Dermis microvascular lymphatic vessel endothelial cell (primary cell): ENCODE data around the gene PGPEP1. TPM values are rescaled to one million over a fixed set of nuclear protein-coding genes. Genes with fewer than 3 reads are reported as not detected.
"Not testable (repeated sequence)": the region's sequence is repeated elsewhere in the genome, so short reads cannot be mapped to it uniquely, and the experiment has no call there.

Experiments
- DNase-seq, 2 donors: peaks; one replicate each; pipeline versions ENCODE4 v3.0.0 to v3.0.0-alpha.2; 2010; ENCODE audit warnings: low read depth in 2 of 2
- total RNA-seq: library from RNA; depleted of rRNA; stranded (reverse); fragments of >200 nt; gene quantifications from 2 replicates; pipeline ENCODE4 v1.2.1, GENCODE V29; 2014

PGPEP1 gene
- total RNA-seq, 1 donor from 2014 or later = 19.4 TPM

DNA sequence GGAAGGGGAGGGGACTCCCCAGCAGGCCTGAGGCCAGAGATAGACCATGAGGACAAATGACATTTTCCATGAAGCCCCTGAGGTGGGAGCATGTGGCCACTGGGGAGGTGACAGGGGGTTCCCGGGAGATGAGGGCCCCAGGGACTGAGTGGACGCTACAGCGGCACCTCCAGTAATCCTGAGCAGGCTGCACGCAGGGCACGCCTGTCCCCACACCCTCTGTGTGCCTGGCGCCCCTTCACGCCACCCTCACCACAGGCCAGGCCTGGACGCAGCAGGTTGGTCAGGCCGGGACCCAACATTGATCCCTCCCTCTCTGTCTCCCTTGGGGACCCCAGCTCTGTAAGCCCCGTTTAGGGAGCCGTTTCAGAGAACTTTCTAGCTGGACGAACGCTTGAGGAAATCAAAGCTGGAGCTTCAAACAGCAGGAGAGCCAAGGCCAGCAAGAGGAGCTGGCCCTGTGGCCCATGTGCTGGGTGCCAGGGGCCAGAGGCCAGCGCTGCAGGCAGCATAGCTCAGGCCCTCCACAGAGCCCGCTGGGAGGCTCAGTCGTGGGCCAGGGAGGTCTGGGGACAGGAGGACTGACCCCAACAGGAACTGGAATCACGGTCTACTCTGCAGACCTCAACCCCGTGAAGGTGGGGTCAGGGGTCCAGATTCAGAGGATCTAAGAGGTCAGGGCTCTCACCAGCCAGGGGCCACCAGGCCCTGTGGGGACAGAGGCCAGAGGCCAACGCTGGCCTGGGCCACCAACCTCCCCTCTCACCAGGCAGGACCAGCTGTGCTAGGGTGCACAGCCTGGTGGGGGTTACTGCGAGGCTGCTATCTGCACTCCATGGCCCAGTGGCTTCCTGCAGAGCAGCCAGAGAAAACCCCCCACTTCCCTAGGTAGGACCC lies 32.1 kb upstream of the PGPEP1 start:
- DNase-seq = no peak

DNA sequence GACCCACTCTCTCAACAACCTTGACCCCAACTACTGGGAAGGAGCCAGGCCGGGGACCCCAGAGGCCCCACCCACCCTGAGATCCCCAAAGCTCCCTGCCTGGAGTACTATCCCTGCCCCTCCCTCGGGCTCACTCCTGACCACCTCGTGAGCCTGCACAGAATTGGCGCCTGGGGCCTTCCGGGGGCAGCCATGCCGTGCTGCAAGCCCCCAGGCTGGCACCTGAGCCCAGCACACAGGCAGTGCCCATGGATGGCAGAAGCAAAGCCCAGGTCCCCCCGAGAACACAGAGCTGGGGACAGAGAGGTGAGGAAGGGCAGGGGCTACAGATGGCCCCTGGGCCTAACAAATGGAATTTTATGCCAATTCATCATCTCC lies 31.5 kb upstream of the PGPEP1 start:
- no peak for DNase-seq

DNA sequence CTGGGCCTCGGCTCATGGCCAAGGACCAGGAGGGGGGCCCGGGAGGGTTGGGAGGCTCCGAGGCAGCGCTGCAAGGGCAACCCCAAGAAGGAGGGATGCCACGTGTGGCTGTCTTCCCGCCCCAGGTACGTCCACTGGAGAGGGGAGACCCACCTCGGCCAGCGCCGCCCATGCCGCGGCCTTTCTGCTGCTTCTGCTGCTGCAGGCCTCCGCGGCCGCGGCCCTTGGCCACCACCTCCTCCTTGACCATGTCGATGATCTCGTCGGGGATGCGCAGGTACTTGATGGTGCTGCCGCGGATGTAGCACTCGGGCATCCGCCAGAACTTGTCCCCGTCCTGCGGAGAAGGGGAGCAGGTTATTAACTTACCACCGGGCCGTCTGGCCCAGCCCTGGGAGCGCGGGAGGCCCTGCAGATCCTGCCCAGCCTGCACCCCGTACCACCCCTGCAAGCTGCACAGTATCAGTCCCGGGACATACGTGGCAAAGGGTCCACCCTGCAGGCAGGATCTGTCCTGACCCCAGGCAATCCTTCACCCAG lies 30.8 kb upstream of the PGPEP1 start:
- DNase-seq = no peak

DNA sequence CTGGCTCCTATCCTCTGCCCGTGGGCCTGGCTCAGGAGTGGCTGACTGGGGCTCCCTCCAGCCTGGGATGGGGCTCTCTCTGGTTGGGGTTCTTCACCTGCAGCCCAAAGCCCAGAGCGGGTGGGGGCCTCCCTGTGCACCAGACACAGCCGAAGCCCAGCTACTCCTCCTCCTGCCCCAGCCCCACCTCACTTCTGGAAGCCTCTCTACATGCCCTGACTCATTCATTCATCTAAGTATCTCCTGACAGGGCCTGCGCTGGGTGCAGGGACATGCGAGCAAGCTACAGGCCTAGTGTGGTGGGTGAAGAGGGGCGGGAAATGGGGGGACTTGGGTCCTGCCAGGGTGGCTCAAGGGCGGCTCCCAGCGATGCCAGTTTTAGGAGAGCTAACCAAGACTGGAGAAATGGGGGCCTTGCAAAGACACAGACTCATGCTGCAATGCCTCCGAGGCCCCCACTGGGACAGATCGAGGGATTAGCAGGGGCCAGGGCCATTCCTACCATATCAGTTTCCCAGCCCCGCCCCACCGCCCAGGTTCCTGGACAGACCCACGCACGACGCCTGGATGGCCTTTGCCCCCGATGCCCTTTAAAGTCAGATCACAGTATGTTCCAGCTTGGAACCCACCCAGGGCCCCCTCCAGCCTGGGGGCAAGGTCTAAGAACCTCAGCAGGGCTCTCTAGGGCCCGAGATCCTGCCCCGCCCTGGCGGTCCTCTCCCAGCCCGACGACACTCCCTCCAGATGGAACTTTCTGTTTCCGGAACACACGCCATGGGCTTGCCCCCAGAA lies 30.1 kb upstream of the PGPEP1 start:
- DNase-seq = no peak

DNA sequence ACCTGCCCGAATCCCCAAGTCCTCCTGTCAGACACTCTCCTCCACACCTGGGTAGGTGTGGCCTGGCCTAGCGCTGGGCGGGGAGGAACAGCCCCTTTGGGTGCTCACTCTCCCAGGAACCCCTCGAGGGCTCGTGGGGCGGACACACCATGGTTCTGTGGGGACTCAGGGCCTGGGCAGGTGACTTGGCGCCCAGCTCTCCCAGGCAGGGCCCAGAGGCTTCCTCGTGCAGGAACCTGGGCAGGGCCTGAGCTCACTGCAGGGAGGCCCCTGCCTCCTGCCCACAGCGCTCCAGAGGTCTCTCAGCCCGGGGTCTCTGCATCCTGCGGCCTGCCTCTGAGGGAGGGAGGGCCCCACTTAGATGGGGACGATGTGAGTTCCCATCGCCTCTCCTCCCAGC lies 29.4 kb upstream of the PGPEP1 start:
- DNase-seq = no peak

DNA sequence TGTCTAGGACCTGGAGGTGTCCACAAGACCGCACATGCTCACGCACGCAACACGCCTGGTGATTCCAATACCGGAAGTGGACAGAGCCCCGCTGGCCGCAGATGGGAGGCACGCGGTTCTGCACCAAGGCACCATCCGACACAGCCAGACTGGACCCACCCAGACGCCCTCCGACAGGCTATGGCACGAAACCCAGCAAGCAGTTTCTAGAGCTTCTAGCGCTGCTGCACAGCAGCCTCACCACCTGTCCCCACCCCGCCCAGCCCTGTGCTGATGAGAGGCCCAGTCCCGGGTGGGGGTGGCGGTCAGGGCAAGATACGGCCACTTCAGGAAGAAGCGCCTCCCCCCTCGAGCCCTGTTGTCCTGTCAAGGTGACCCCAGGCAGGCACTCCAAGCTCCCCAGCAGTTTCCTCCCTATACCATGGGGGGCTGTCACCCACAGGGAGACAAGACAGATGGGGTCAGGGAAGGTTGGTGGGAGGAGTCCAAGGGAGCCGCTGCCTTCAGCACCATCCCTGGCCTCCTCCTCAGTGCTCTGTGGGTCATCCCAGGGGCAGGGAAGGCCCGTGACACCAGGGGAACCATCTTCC lies 28.8 kb upstream of the PGPEP1 start:
- no peak for DNase-seq

DNA sequence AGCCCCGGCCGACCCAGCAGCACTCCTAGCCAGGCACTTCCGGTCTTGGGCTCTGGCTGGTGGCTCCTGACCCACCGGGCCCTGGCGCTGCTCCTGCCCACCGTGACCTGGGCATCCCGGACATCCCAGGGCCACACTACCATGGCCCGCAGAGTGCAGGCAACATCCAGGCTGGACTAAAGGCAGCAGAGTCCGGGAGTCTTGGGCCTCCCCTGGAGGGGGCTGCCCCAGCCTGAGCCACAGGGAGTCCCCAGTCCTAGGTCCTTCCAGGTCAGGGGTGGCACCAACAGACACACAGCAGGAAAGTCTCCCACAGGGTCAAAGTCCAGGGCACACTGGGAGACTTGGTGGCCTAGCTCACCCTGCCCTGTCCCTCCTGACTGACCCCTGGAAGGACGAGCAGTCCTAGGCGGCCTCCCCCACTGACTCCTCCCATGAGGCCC lies 28.3 kb upstream of the PGPEP1 start:
- DNase-seq = no peak

DNA sequence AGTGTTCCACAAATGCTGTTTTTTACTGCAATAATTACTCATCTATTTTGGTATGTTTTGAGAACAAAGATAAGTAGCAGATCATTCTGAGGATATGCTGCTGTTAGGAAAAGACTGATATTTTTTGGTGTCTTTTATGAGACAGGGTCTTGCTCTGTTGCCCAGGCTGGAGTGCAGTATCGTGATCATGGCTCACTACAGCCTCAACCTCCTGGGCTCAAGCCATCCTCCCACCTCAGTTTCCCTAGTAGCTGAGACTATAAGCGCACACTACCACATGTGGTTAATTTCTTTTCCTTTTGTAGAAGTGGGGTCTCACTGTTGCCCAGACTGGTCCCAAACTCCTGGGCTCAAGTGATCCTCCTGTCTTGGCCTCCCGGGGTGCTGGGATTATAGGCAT lies 27.0 kb upstream of the PGPEP1 start:
- DNase-seq = no peak

DNA sequence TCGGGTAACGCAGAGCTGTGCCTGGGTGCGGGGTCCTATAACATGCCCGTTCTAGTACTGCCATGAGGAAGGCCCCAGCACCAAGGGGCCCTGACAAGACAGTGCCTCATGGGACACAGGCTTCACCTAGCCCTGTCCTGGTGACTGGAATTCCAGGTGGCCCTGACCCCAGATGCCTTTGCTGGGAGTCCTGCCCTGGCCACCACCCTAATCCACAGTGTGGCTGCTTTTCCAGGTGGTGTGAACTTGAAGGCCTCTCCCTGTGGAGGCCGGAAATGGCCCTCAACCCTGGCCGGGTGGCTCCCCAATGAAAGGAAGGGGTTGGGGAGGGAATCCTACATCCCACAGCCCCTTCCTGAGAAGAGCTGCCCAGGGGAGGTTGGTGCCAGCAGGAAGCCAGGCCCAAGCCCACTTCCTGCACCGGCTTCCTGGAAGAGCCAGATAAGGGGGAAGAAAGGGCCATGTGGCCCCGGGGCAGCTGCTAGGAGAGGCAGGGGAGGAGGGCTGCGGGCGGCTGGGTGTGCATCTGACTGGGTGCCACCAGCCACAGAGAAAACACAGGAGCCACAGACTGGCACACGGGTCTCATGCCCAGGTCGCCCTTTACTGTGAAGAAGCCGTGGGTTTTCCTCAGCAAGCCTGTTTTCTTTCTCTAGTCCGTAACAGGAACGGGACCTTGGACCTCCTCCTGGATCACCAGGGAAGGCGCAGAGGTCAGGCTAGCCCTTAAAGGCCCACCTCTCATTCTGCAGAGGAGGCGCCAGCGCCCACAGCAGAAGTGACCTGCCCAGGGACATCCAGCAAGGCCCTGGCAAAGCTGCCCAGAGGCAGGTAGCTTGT lies 22.2 kb upstream of the PGPEP1 start:
- peak in 1 of 2 donors; percentile 73 for DNase-seq

DNA sequence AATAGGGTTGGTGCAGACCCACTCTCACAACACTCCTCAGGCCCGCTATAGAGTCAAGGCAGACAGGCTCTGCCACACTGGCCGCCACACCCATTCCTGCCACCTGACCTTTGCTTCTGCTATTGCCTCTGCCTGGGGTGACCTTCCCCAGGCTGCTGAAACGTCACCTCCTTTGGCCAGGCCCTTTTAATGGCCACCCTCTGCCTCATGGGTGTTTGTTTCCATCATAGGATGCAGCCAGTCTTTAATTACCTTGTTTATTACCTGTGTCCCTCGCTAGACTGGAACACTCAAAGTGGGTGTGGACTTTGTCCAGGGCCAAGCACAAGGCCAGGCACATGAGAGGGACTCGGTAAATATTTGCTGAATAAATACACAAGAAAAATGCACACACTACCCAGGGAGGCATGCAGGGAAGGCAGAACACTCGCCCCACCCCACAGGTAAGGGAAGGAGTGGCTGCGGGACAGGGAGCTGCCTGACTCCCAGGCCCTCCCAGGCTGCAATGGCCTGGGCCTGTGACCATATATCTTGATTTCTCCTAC lies 20.7 kb upstream of the PGPEP1 start:
- DNase-seq = no peak

DNA sequence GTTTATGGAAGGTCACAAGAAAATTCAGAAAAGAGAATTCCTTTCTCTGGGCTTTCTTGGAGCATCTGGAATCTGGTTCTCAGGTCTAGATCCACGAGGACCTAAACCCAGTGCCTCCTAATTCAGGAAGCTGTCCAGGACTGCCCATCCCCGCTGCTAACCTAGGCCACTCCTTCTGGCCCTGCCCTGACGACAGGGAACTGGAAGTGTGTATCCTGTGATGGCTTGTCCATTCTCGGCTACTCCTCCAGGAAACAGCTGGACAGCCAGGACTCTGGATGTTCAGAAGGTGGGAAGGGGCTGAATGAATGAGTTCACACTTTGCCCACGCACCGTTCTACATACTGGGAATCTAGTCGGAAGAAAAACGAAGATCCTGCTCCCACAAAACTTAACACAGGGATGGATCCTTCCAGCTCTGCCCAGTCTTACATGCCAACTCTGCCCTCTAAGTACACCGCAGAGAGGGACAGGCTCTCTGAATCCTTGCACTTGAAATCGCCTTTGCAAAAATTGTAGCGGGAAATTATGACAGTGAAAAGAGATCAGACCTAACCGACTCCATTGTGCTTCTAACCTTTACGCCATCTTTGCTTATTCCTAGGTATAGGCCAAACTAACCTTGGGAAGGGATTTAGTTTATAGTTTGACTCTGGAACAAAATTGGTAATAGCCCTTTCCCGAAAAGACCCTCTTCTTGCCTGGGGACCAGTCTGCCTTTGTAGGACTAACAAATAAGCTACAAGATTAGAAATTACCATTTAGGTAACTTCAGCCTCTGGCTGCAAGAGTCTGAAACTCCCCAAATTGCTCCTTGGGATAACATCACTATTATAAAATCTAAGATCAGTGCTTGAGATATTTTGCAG lies 19.3 kb upstream of the PGPEP1 start:
- peak in 1 of 2 donors; percentile 77 for DNase-seq

DNA sequence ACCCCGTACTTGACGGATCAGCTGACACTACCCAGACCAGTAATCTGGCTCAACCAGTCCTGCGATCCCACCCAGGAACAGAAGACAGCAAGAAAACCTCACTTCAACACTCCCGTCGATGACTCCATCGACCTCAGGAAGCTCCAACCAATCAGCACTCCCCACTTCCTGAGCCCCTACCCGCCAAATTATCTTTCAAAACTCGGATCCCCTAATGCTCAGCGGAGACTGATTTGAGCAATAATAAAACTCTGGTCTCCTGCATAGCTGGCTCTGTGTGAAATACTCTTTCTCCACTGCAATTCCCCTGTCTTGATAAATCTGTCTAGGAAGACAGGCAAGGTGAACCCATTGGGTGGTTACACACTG lies 18.7 kb upstream of the PGPEP1 start:
- no peak for DNase-seq

DNA sequence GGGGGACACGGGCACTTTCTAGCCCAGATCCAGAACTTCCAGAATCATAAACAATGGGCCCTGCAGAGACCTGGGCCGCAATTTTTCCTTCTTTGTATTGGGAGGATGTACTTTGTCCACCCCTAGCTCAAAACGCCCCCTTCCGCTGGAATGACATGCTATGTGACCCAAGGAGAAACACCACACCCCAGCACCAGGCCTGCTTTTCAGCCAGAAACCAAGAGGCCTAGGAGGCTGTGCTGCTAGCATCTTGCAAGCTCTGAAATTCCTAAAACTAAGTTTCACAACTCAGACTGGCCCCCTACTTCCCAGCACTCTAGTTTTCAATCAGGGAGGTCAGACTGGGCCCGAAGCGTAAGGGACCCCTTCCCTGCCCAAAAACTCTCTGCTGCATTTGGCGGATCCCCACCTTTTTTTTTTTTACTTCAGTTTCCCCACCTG lies 18.1 kb upstream of the PGPEP1 start:
- peak in 1 of 2 donors; percentile 37 for DNase-seq

DNA sequence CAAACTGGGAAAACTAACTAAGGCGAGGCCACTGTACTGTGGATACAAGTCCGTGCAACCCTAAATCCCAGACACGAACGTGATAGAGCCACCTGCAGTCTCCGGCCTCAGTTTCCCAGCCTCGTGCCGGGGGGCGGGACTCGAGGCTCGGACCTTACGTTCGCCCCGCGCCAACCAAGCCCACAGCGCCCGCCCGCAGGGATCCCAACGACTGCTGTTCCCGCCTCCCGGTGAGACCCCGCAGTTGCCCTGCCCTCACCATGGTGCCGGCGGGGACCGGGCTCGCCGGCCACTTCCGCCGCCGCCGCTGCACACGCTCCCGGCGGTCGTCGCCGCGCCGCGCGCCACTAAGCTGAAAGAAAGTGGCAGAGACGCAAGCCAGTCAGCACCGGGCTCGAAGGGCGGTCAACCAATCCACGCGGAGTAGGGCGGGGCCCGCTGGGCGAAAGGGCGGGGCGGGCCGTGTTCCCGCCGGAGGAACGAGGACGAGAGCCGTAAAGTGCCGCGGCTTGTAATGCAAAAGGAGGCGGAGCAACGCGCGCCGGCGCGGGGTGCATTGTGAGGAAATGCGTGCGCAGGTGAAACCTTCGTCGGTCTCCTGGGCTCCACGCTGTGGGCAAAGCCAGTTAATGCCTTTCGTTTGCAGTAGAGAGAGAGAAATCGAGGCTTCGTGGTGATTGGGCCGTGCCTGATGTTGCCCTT lies 17.5 kb upstream of the PGPEP1 start, which contains the start of gene LSM4:
TSS of gene LSM4 (minus strand) at position 318 of the 702 bp plus-strand sequence. CDS start at position 262, 56 bp downstream.
- peak; percentile 93 to 98 for DNase-seq

DNA sequence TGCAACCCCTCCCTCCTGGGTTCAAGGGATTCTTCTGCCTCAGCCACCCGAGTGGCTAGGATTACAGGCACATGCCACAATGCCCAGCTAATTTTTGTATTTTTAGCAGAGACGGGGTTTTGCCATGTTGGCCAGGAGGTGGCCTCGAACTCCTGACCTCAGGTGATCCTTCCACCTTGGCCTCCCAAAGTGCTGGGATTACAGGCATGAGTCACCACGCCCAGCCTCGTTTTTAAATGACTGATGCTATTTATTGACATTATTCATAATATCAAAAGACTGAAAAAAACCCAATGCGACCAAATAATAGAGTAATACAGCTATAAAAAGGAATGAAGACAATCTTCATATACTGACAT lies 16.0 kb upstream of the PGPEP1 start:
- DNase-seq = not testable (repeated sequence)

DNA sequence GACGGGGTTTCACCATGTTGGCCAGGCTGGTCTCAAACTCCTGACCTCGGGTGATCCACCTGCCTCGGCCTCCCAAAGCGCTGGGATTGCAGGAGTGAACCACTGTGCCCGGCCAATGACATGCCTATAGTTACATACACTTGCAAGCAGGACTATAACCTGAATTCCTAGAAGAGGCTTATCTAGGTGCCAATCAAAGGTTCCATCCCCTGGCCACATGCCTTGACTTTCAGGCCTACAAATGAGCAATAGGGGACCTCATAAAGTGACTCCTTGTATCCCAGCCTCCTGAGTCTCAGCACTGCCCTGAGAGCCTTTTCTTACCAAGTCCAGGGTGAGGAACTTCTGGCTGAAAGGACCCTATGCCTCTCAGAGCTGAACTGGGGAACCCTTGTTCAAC lies 13.6 kb upstream of the PGPEP1 start:
- no peak for DNase-seq

DNA sequence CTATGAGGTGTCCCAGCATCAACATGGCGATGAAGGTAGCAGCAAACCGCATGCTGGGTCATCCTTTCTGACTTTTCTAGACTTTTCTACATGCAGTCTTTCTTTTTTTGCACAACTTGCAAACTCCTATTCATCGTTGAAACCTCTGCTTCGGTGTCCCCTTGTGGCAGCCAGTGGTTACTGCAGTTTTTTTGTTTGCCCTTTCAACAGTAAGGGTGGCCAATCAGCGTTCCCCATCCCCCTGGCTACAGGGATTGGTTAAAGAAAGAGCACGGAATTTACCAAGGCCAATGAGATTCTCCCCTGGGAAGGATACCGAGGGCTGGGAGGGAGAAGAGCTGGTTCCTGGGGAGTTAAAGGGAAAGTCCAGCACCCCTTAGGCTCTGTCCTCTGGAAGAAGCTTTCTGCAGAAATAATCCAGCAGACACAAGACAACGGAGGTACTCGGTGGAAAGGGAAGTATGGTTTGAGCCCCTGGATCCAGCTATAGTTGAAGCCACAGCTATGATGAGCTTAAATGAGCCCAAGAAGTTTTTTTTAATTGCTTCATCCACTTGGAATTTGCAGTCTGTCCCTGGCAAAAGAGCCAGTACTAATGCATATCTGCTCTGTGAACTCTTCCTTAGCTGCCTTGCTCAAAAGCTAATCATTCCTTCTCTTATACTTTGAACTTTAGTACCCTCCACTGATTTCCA lies 11.9 kb upstream of the PGPEP1 start:
- DNase-seq = peak; percentile 94 to 97

DNA sequence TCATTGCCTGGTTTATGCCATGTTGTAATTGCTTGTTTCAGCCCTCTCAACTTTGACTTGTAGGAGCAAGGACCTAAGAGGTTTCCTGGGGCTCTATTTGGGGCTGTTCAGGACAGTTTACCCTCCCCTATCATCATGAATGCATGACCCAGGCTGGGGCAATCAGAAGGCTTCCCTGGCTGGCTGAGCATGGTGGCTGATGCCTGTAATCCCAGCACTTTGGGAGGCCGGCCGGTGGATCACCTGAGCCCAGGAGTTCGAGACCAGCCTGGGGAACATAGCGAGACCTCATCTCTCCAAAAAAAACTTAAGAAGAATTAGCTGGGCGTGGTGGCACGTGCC lies 11.4 kb upstream of the PGPEP1 start:
- DNase-seq = no peak

DNA sequence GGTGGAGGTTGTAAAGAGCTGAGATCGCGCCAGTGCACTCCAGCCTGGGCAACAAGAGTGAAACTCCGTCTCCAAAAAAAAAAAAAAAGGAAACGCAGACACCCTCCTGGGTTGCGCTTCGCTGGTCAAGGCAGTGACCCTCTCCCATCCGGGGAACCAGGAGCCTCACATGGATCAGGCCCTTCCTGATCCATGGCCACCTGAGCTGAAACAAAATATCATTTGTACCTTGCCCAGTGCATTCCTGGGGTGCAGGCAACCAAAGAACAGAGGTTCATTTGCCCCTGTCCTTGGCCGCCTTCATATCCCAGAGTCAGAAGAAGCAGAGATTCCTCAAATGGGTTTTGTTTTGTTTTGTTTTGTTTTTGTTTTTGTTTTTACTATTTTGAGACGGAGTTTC lies 9.5 kb upstream of the PGPEP1 start:
- no peak for DNase-seq
